Measurements from ENCODE around the gene GNPTG.

GRCh38 chr16:1338855-1339675 is 12.7 kb upstream of the GNPTG start:
- TF ChIP-seq POLR2A (IDR thresholded peaks at IDR 0.05; ENCODE audit: low read depth, low read length) (no peak), MAX (IDR thresholded peaks at IDR 0.05; ENCODE audit: insufficient read depth, insufficient read length) (no peak), CTCF (IDR thresholded peaks at IDR 0.05; ENCODE audit: extremely low read depth in 1 of 2, insufficient read depth in 1 of 2, low read depth in 1 of 2, low read length in 2 of 2) (no peak), POLR2AphosphoS5 (IDR thresholded peaks at IDR 0.05; ENCODE audit: insufficient read depth, low read depth, low read length) (no peak), MYC (IDR thresholded peaks at IDR 0.05; ENCODE audit: low read depth, low read length) (no peak)
